ENCODE data around the gene MGAM2. TPM values are rescaled to one million over a fixed set of nuclear protein-coding genes. Genes with fewer than 3 reads are reported as not detected.

The MGAM2 gene
- total and polyA plus RNA-seq, 4 donors, result 0.09 to 0.59 (median 0.11) TPM

- Histone ChIP-seq H3K9ac (ENCODE audit: low read depth in 1 of 2, low read length in 2 of 2) (no peak overlapping the region), H3K27me3 (ENCODE audit: control insufficient read depth in 4 of 4, insufficient read depth in 4 of 4, low read length in 3 of 4) (no peaks in the 10 kb centered on the region), H3K27ac (ENCODE audit: low read depth in 1 of 2, low read length in 2 of 2) (no peak overlapping the region), H3K4me1 (ENCODE audit: control insufficient read depth in 4 of 4, insufficient read depth in 4 of 4, low read length in 3 of 4) (peaks cover 1 to 18% (median 17%) of the 10 kb centered on the region in 4 donors), H3K4me3 (ENCODE audit: low read depth in 1 of 3, low read length in 3 of 3) (no peak overlapping the region), H3K36me3 (ENCODE audit: control insufficient read depth in 4 of 4, insufficient read depth in 3 of 4, low read depth in 1 of 4, low read length in 3 of 4) (no peaks in the 10 kb centered on the region), H3K9me3 (ENCODE audit: control insufficient read depth in 4 of 4, low read length in 3 of 4) (no peaks in the 10 kb centered on the region)
- DNase-seq (ENCODE audit: low spot score), result no peak
- TF ChIP-seq EGR1 (IDR thresholded peaks at IDR 0.05; ENCODE audit: low read depth in 2 of 2) (no peak), REST (IDR thresholded peaks at IDR 0.05) (peak; percentile 26), NR2F2 (IDR thresholded peaks at IDR 0.05) (no peak), MAX (IDR thresholded peaks at IDR 0.05) (peak; percentile 51), RXRA (IDR thresholded peaks at IDR 0.05) (peak; percentile 36 to 69), TAF1 (conservative IDR thresholded peaks at IDR 0.05) (no peak), HNF4A (conservative IDR thresholded peaks at IDR 0.05) (peak; percentile 32 to 66), JUND (IDR thresholded peaks at IDR 0.05) (peak in 1 of 2 donors; percentile 10), SP1 (IDR thresholded peaks at IDR 0.05) (peak; percentile 24), GABPA (IDR thresholded peaks at IDR 0.05 in 1 of 2, conservative IDR thresholded peaks at IDR 0.05 in 1 of 2) (no peak), YY1 (IDR thresholded peaks at IDR 0.05) (peak; percentile 94), ATF3 (IDR thresholded peaks at IDR 0.05) (no peak), HNF4G (IDR thresholded peaks at IDR 0.05) (no peak), FOXA2 (IDR thresholded peaks at IDR 0.05) (peak; percentile 24), FOXA1 (IDR thresholded peaks at IDR 0.05) (no peak), RAD21 (IDR thresholded peaks at IDR 0.05) (peak; percentile 19 to 29)
- TF ChIP-seq, protein P1, sequence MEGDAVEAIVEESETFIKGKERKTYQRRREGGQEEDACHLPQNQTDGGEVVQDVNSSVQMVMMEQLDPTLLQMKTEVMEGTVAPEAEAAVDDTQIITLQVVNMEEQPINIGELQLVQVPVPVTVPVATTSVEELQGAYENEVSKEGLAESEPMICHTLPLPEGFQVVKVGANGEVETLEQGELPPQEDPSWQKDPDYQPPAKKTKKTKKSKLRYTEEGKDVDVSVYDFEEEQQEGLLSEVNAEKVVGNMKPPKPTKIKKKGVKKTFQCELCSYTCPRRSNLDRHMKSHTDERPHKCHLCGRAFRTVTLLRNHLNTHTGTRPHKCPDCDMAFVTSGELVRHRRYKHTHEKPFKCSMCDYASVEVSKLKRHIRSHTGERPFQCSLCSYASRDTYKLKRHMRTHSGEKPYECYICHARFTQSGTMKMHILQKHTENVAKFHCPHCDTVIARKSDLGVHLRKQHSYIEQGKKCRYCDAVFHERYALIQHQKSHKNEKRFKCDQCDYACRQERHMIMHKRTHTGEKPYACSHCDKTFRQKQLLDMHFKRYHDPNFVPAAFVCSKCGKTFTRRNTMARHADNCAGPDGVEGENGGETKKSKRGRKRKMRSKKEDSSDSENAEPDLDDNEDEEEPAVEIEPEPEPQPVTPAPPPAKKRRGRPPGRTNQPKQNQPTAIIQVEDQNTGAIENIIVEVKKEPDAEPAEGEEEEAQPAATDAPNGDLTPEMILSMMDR (IDR thresholded peaks at IDR 0.05; ENCODE audit: low read depth, low read length, missing input control), result no peak
- TF ChIP-seq, protein P2, sequence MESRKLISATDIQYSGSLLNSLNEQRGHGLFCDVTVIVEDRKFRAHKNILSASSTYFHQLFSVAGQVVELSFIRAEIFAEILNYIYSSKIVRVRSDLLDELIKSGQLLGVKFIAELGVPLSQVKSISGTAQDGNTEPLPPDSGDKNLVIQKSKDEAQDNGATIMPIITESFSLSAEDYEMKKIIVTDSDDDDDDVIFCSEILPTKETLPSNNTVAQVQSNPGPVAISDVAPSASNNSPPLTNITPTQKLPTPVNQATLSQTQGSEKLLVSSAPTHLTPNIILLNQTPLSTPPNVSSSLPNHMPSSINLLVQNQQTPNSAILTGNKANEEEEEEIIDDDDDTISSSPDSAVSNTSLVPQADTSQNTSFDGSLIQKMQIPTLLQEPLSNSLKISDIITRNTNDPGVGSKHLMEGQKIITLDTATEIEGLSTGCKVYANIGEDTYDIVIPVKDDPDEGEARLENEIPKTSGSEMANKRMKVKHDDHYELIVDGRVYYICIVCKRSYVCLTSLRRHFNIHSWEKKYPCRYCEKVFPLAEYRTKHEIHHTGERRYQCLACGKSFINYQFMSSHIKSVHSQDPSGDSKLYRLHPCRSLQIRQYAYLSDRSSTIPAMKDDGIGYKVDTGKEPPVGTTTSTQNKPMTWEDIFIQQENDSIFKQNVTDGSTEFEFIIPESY (IDR thresholded peaks at IDR 0.05), result peak; percentile 37
- 32% methylated on average over 3 of the region's 3 CpGs for WGBS
Observed at GRCh38 chr7:142134909-142135308, 23.4 kb downstream of the MGAM2 start.

Data from liver (tissue), 9 donors.